K562 (cell line): ENCODE measurements around the gene DMD.

Experiments used
- ATF2 ChIP-seq: sonication (generic); formaldehyde crosslinking; IDR thresholded peaks from 2 replicates; pipeline ENCODE4 v1.8.1; 2022; ENCODE audit warnings: missing genetic modification reagents
- EZH2 ChIP-seq: IDR thresholded peaks from 2 replicates; pipeline ENCODE4 v1.6.1; 2012; ENCODE audit warnings: low read depth, mild to moderate bottlenecking, inconsistent platforms, low read length, borderline replicate concordance
- HDAC8 ChIP-seq: fragments of 450-650 bp; IDR thresholded peaks from 2 replicates; pipeline ENCODE4 v1.6.1; 2016; ENCODE audit warnings: mild to moderate bottlenecking, missing genetic modification characterization, moderate library complexity, missing compliant biosample characterization
- MLLT1 ChIP-seq, 2 experiments: fragments of 450-650 bp; IDR thresholded peaks; 2 replicates each; pipeline ENCODE4 v1.6.1; 2016
- POLR2A ChIP-seq: fragments of 450-650 bp; conservative IDR thresholded peaks from 2 replicates; pipeline ENCODE4 v1.6.1; 2016
- POLR3A ChIP-seq: IDR thresholded peaks from 2 replicates; pipeline ENCODE4 v1.6.1; 2011; ENCODE audit warnings: borderline replicate concordance, mild to moderate bottlenecking, moderate library complexity; ENCODE audit not compliant: insufficient read length, insufficient read depth; ENCODE audit errors: extremely low read depth
- PREB ChIP-seq: sonication (generic); formaldehyde crosslinking; IDR thresholded peaks from 2 replicates; pipeline ENCODE4 v1.8.1; 2023; ENCODE audit warnings: mild to moderate bottlenecking, missing genetic modification reagents
- TEAD1 ChIP-seq, 2 experiments: fragments of 450-650 bp in 1 of 2; sonication (generic) in 1 of 2; formaldehyde crosslinking; IDR thresholded peaks; 2 replicates each; pipeline versions ENCODE4 v1.4.0 to v1.8.0; 2020 to 2022; ENCODE audit warnings: mild to moderate bottlenecking in 2 of 2, missing genetic modification reagents in 1 of 2
- U2AF2 ChIP-seq: fragments of 200-400 bp; formaldehyde crosslinking; optimal IDR thresholded peaks from 2 replicates; pipeline ENCODE3; 2017; ENCODE audit warnings: low read depth, mild to moderate bottlenecking, low read length
- USF2 ChIP-seq: sonication (generic); formaldehyde crosslinking; IDR thresholded peaks from 2 replicates; pipeline ENCODE4 v1.5.0; 2020; ENCODE audit warnings: missing genetic modification reagents

GRCh38 chrX:31265383-31265782 lies 1946.0 kb downstream of the DMD start:
- TF ChIP-seq U2AF2 (no peak), MLLT1 (IDR thresholded peaks at IDR 0.05) (no peak), USF2 (no peak), TEAD1 (CRISPR knock-in tag; IDR thresholded peaks at IDR 0.05) (no peak), PREB (CRISPR knock-in tag) (no peak), POLR2A (no peak), POLR3A (no peak), EZH2 (no peak), HDAC8 (tag) (no peak), ATF2 (CRISPR knock-in tag) (no peak)
